Colonic mucosa (tissue), 4 donors: Measurements from ENCODE around the gene TPD52L2. TPM values are rescaled to one million over a fixed set of nuclear protein-coding genes. Genes with fewer than 3 reads are reported as not detected.

Source experiments
- DNase-seq: peaks from one replicate; pipeline ENCODE4 v3.0.0-alpha.2; 2020
- H3K27ac ChIP-seq: fragments of 200-600 bp; one replicate; pipeline ENCODE4 v1.8.0; 2021
- H3K27me3 ChIP-seq: fragments of 200-600 bp; one replicate; pipeline ENCODE4 v1.8.0; 2021
- H3K36me3 ChIP-seq: fragments of 200-600 bp; one replicate; pipeline ENCODE4 v1.8.0; 2021
- H3K4me1 ChIP-seq: fragments of 200-600 bp; one replicate; pipeline ENCODE4 v1.8.0; 2021; ENCODE audit warnings: mild to moderate bottlenecking
- H3K4me3 ChIP-seq: fragments of 200-600 bp; one replicate; pipeline ENCODE4 v1.8.0; 2021
- H3K9ac ChIP-seq, 2 donors: one replicate each; pipeline ENCODE4 v1.7.0; 2013; ENCODE audit warnings: control low read depth in 2 of 2, low read depth in 2 of 2, low read length in 2 of 2
- H3K9me3 ChIP-seq: fragments of 200-600 bp; one replicate; pipeline ENCODE4 v1.8.0; 2021
- CTCF ChIP-seq: fragments of 200-600 bp; IDR thresholded peaks from one replicate; pipeline ENCODE4 v1.8.0; 2022; ENCODE audit warnings: antibody characterized with exemption, mild to moderate bottlenecking
- intact Hi-C: fragments of 100-400 bp; cut with DNase I; formaldehyde crosslinking; loops from one replicate; pipeline ENCODE4 v1.14.1; 2022
- total RNA-seq, 2 donors: library from RNA; stranded (reverse); fragmentation: NEBNext Ultra II Directional in 1 of 2; extraction: Animal tissue kit (Norgen Biotek cat#: 25700) in 1 of 2; gene quantifications; one replicate each; pipeline ENCODE4 v1.2.1, GENCODE V29; 2021
- donor health status: healthy.
- donor health status: DM: no; HTN: no; CAD: no.
- donor health status: DM: no; HTN: no; CAD: no.

Gene TPD52L2
- total RNA-seq, 2 donors from 2014 or later: 54.0 to 66.1 TPM

- intact Hi-C loops: no loop called here
- Histone ChIP-seq H3K4me3 (no peak overlapping the region), H3K27me3 (no peaks in the 10 kb centered on the region), H3K9ac (no peak overlapping the region), H3K4me1 (no peaks in the 10 kb centered on the region), H3K36me3 (peaks cover 18% of the 10 kb centered on the region), H3K27ac (no peak overlapping the region), H3K9me3 (no peaks in the 10 kb centered on the region)
- TF ChIP-seq CTCF: no peak
- no peak for DNase-seq
These were observed 66.7 kb downstream of the TPD52L2 start for GRCh38 chr20:63931735-63932134.

- H3K9me3 ChIP-seq: no peaks in the 10 kb centered on the region
- DNase-seq: no peak
- TF ChIP-seq CTCF: no peak
- intact Hi-C loops: no loop called here
- no peaks in the 10 kb centered on the region for H3K27me3 ChIP-seq
- H3K4me3 ChIP-seq: no peak overlapping the region
- peaks cover 18% of the 10 kb centered on the region for H3K36me3 ChIP-seq
- no peak overlapping the region for H3K27ac ChIP-seq
- no peaks in the 10 kb centered on the region for H3K4me1 ChIP-seq
- H3K9ac ChIP-seq: no peak overlapping the region
These were observed 67.6 kb downstream of the TPD52L2 start for GRCh38 chr20:63932606-63933160.

- no peak for DNase-seq
- Histone ChIP-seq H3K9me3 (no peaks in the 10 kb centered on the region), H3K27ac (no peak overlapping the region), H3K9ac (no peak overlapping the region), H3K4me1 (no peaks in the 10 kb centered on the region), H3K27me3 (no peaks in the 10 kb centered on the region), H3K36me3 (peaks cover 10% of the 10 kb centered on the region), H3K4me3 (no peak overlapping the region)
- no peak for TF ChIP-seq CTCF
- intact Hi-C loops: no loop called here
These were observed 68.6 kb downstream of the TPD52L2 start for GRCh38 chr20:63933646-63934045.

- no peak overlapping the region for H3K9ac ChIP-seq
- no peak for DNase-seq
- H3K9me3 ChIP-seq: no peaks in the 10 kb centered on the region
- H3K36me3 ChIP-seq: peaks cover 7% of the 10 kb centered on the region
- no peaks in the 10 kb centered on the region for H3K27me3 ChIP-seq
- intact Hi-C loops: no loop called here
- no peak for TF ChIP-seq CTCF
- H3K4me3 ChIP-seq: no peak overlapping the region
- H3K27ac ChIP-seq: no peak overlapping the region
- no peaks in the 10 kb centered on the region for H3K4me1 ChIP-seq
These were observed 69.4 kb downstream of the TPD52L2 start for GRCh38 chr20:63934271-63935068.

GRCh38 chr20:63935447-63935846 is 70.4 kb downstream of the TPD52L2 start:
- intact Hi-C loops: no loop called here
- Histone ChIP-seq H3K27me3 (no peaks in the 10 kb centered on the region), H3K36me3 (peaks cover 4% of the 10 kb centered on the region), H3K4me1 (no peaks in the 10 kb centered on the region), H3K27ac (no peak overlapping the region), H3K9ac (no peak overlapping the region), H3K4me3 (no peak overlapping the region), H3K9me3 (no peaks in the 10 kb centered on the region)
- no peak for DNase-seq
- no peak for TF ChIP-seq CTCF
